CD14-positive monocyte (primary cell): ENCODE results near the gene EFCAB13. TPM values are rescaled to one million over a fixed set of nuclear protein-coding genes. Genes with fewer than 3 reads are reported as not detected.

ENCODE experiments used
- DNase-seq, 3 donors: peaks; one replicate each; pipeline ENCODE4 v3.0.0-alpha.2; 2011 to 2022
- H2AFZ ChIP-seq: 2 replicates; pipeline ENCODE4 v1.6.0; 2012; ENCODE audit warnings: mild to moderate bottlenecking, low read depth, low read length, inconsistent platforms; ENCODE audit not compliant: insufficient read depth, poor library complexity, severe bottlenecking
- H3K27ac ChIP-seq, 2 donors: 1 replicate in 1 of 2; 2 replicates in 1 of 2; pipeline ENCODE4 v1.5.1; 2012 to 2013; ENCODE audit warnings: low read length in 2 of 2, control low read depth in 1 of 2, inconsistent platforms in 1 of 2, low read depth in 1 of 2, mild to moderate bottlenecking in 1 of 2
- H3K27me3 ChIP-seq, 2 donors: one replicate each; pipeline versions ENCODE4 v1.6.0 to v1.6.1; 2011 to 2013; ENCODE audit warnings: low read length in 2 of 2; ENCODE audit not compliant: control insufficient read depth in 2 of 2, insufficient read depth in 2 of 2
- H3K36me3 ChIP-seq, 2 donors: replicated peaks in 1 of 2; 1 replicate in 1 of 2; 2 replicates in 1 of 2; pipeline versions ENCODE4 v1.5.1 to v1.6.1; 2012 to 2013; ENCODE audit warnings: low read length in 2 of 2, control low read depth in 1 of 2, inconsistent platforms in 1 of 2, mild to moderate bottlenecking in 1 of 2; ENCODE audit not compliant: insufficient read depth in 2 of 2, control insufficient read depth in 1 of 2
- H3K4me1 ChIP-seq, 2 donors: 1 replicate in 1 of 2; 2 replicates in 1 of 2; pipeline versions ENCODE4 v1.5.1 to v1.6.1; 2012 to 2013; ENCODE audit warnings: low read length in 2 of 2, control low read depth in 1 of 2, inconsistent platforms in 1 of 2, mild to moderate bottlenecking in 1 of 2, moderate library complexity in 1 of 2; ENCODE audit not compliant: insufficient read depth in 2 of 2, control insufficient read depth in 1 of 2
- H3K4me2 ChIP-seq: replicated peaks from 2 replicates; pipeline ENCODE3; 2012; ENCODE audit warnings: low read length, moderate library complexity, mild to moderate bottlenecking; ENCODE audit not compliant: poor library complexity, severe bottlenecking; ENCODE audit errors: extremely low read depth
- H3K4me3 ChIP-seq, 3 experiments: fragments of 200-600 bp in 1 of 3; sonication (generic) in 1 of 3; replicated peaks in 1 of 3; 1 replicate in 2 of 3; 2 replicates in 1 of 3; pipeline ENCODE4 v1.5.1; 2011 to 2013; ENCODE audit warnings: low read length in 3 of 3, mild to moderate bottlenecking in 3 of 3, control low read depth in 2 of 3, low read depth in 2 of 3, inconsistent platforms in 1 of 3, moderate library complexity in 1 of 3
- H3K79me2 ChIP-seq: 2 replicates; pipeline ENCODE4 v1.6.0; 2012; ENCODE audit warnings: mild to moderate bottlenecking, control low read depth, inconsistent platforms, low read length, moderate library complexity; ENCODE audit not compliant: insufficient read depth
- H3K9ac ChIP-seq: 2 replicates; pipeline ENCODE4 v1.6.0; 2017; ENCODE audit warnings: low read length, mild to moderate bottlenecking; ENCODE audit not compliant: insufficient read depth, poor library complexity, severe bottlenecking
- H3K9me3 ChIP-seq, 2 donors: replicated peaks in 1 of 2; 1 replicate in 1 of 2; 2 replicates in 1 of 2; pipeline versions ENCODE4 v1.5.1 to v1.6.1; 2012 to 2013; ENCODE audit warnings: low read length in 2 of 2, control low read depth in 1 of 2; ENCODE audit not compliant: control insufficient read depth in 1 of 2, insufficient read depth in 1 of 2
- H4K20me1 ChIP-seq: 2 replicates; pipeline ENCODE4 v1.6.0; 2012; ENCODE audit warnings: mild to moderate bottlenecking, low read length, control low read depth, moderate library complexity; ENCODE audit not compliant: insufficient read depth
- H3K27ac Mint-ChIP-seq, 7 donors: one replicate each; pipeline ENCODE4 v1.8.0; 2020; ENCODE audit warnings: mild to moderate bottlenecking in 7 of 7, mixed read lengths in 7 of 7, moderate library complexity in 6 of 7, inconsistent platforms in 2 of 7
- H3K27me3 Mint-ChIP-seq, 3 donors: one replicate each; pipeline ENCODE4 v1.8.0; 2021 to 2022; ENCODE audit warnings: low read depth in 3 of 3, mild to moderate bottlenecking in 3 of 3, mixed read lengths in 3 of 3, moderate library complexity in 3 of 3, inconsistent platforms in 1 of 3
- H3K36me3 Mint-ChIP-seq, 2 donors: one replicate each; pipeline ENCODE4 v1.8.0; 2020; ENCODE audit warnings: mixed read lengths in 2 of 2, inconsistent platforms in 1 of 2, mild to moderate bottlenecking in 1 of 2
- H3K4me1 Mint-ChIP-seq: one replicate; pipeline ENCODE4 v1.8.0; 2020; ENCODE audit warnings: mild to moderate bottlenecking, mixed read lengths
- H3K4me3 Mint-ChIP-seq, 2 donors: one replicate each; pipeline ENCODE4 v1.8.0; 2020; ENCODE audit warnings: mild to moderate bottlenecking in 2 of 2, mixed read lengths in 2 of 2, moderate library complexity in 1 of 2
- H3K9me3 Mint-ChIP-seq, 7 donors: one replicate each; pipeline ENCODE4 v1.8.0; 2020 to 2022; ENCODE audit warnings: mixed read lengths in 7 of 7, mild to moderate bottlenecking in 6 of 7, moderate library complexity in 6 of 7, inconsistent platforms in 2 of 7
- CTCF ChIP-seq: fragments of 200-600 bp; IDR thresholded peaks from one replicate; pipeline ENCODE4 v1.8.0; 2022; ENCODE audit warnings: antibody characterized with exemption, mild to moderate bottlenecking
- WGBS: methylation state at CpG from one replicate; pipeline ENCODE4 v1.1.5; 2013; ENCODE audit warnings: missing lambda C conversion rate; ENCODE audit not compliant: insufficient coverage; 5-methylcytosine and 5-hydroxymethylcytosine counted together
- intact Hi-C, 2 donors: fragments of 100-400 bp; cut with micrococcal nuclease; formaldehyde crosslinking; loops; one replicate each; pipeline versions ENCODE4 v1.15.0 to v1.15.1; 2023
- polyA plus RNA-seq, 3 donors: library from polyadenylated mRNA; depleted of rRNA in 1 of 3; unstranded in 2 of 3; stranded (reverse) in 1 of 3; fragments of 300-500 nt in 2 of 3; fragments of >200 nt in 1 of 3; fragmentation: Illumina TruSeq in 2 of 3; gene quantifications; 1 replicate in 2 of 3; 2 replicates in 1 of 3; pipeline ENCODE4 v1.2.3, GENCODE V29; 2012 to 2021

Gene EFCAB13
- polyA plus RNA-seq, 3 donors: 1.0 to 5.7 (median 3.5) TPM

DNA sequence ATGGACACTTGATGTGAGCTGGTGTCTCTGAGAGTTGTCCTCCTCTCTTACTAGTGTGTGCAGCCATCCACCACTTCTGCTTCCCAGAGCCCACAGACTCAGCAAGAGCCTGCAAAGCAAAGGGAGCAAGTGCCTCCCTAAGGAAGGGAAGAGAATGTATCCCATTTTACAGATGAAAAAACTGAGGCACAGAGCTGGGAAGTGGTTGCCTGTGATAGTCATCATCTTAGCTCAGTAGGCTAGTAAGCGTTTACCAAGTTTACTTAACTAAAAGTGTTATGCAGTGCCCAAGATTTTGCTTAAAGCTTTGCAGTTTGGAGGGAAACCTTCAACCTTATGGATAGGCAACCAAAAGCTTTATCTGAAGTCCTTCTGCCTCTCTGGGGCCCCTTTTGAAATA is 23.0 kb upstream of the EFCAB13 start:
- H3K4me3 Mint-ChIP-seq: no peak overlapping the region
- no peaks in the 10 kb centered on the region for H3K36me3 Mint-ChIP-seq
- H3K9ac ChIP-seq: no peak overlapping the region
- no peaks in the 10 kb centered on the region for H3K4me1 ChIP-seq
- no peaks in the 10 kb centered on the region for H3K79me2 ChIP-seq
- no peak overlapping the region for H3K4me3 ChIP-seq
- peaks cover 3 to 13% (median 7%) of the 10 kb centered on the region in 7 donors for H3K9me3 Mint-ChIP-seq
- H2AFZ ChIP-seq: no peak overlapping the region
- no peaks in the 10 kb centered on the region for H3K27me3 ChIP-seq
- no peak for DNase-seq
- H3K27ac Mint-ChIP-seq: no peak overlapping the region
- no peak overlapping the region for H3K4me2 ChIP-seq
- intact Hi-C loops: no loop called here
- peaks cover 1 to 9% (median 2%) of the 10 kb centered on the region in 3 donors for H3K27me3 Mint-ChIP-seq
- H4K20me1 ChIP-seq: no peaks in the 10 kb centered on the region
- TF ChIP-seq CTCF: no peak
- no peaks in the 10 kb centered on the region for H3K9me3 ChIP-seq
- no peaks in the 10 kb centered on the region for H3K36me3 ChIP-seq
- no CpG with 5 or more reads among the region's 1 CpG for WGBS
- H3K27ac ChIP-seq: no peak overlapping the region
- no peaks in the 10 kb centered on the region for H3K4me1 Mint-ChIP-seq

- DNase-seq: no peak
- Histone ChIP-seq H3K4me2 (no peak overlapping the region), H3K9me3 (no peaks in the 10 kb centered on the region), H4K20me1 (no peaks in the 10 kb centered on the region), H3K4me1 (no peaks in the 10 kb centered on the region), H3K36me3 (no peaks in the 10 kb centered on the region), H3K4me3 (no peak overlapping the region), H3K9ac (no peak overlapping the region), H2AFZ (no peak overlapping the region), H3K79me2 (no peaks in the 10 kb centered on the region), H3K27me3 (no peaks in the 10 kb centered on the region), H3K27ac (no peak overlapping the region)
- Mint-ChIP-seq H3K27me3 (peaks cover 2 to 9% (median 3%) of the 10 kb centered on the region in 3 donors), H3K4me1 (no peaks in the 10 kb centered on the region), H3K36me3 (no peaks in the 10 kb centered on the region), H3K27ac (no peak overlapping the region), H3K4me3 (no peak overlapping the region), H3K9me3 (peaks cover 3 to 13% (median 7%) of the 10 kb centered on the region in 7 donors)
- intact Hi-C loops: no loop called here
- TF ChIP-seq CTCF: no peak
- WGBS: no CpG with 5 or more reads among the region's 3 CpGs
Measured at GRCh38 chr17:47301161-47301560, 22.6 kb upstream of the EFCAB13 start.
